HG02981 (cell line): ENCODE results near the gene KATNB1.

Experiments used
- ATAC-seq: cut with Tn5 transposase; IDR thresholded peaks from one replicate; pipeline ENCODE4 v1.9.1; 2021; ENCODE audit warnings: mild to moderate bottlenecking, moderate library complexity; ENCODE audit not compliant: unreplicated experiment

Gene KATNB1

GRCh38 chr16:57804111-57804837, 68.7 kb downstream of the KATNB1 start:
- no peak for ATAC-seq

- no peak for ATAC-seq
Measured at GRCh38 chr16:57805176-57805575, 69.6 kb downstream of the KATNB1 start.
